Measurements from ENCODE around the gene ZMIZ1. TPM values are rescaled to one million over a fixed set of nuclear protein-coding genes. Genes with fewer than 3 reads are reported as not detected.

Gene ZMIZ1
- total RNA-seq, 1 donor from 2014 or later: 85.2 TPM

GRCh38 chr10:79143879-79144278, 75.1 kb downstream of the ZMIZ1 start:
- Mint-ChIP-seq H3K9me3 (ENCODE audit: low read depth) (no peaks in the 10 kb centered on the region), H3K4me3 (ENCODE audit: low read depth) (no peak overlapping the region), H3K36me3 (ENCODE audit: insufficient read depth) (peaks cover 21% of the 10 kb centered on the region), H3K27ac (no peak overlapping the region), H3K4me1 (ENCODE audit: low read depth) (peaks cover 34% of the 10 kb centered on the region), H3K27me3 (no peaks in the 10 kb centered on the region)
- TF ChIP-seq CTCF (IDR thresholded peaks at IDR 0.05; ENCODE audit: unreplicated experiment): no peak
- DNase-seq (ENCODE audit: low spot score, unreplicated experiment): no peak

GRCh38 chr10:79144351-79145173, 75.8 kb downstream of the ZMIZ1 start:
- no peak for DNase-seq (ENCODE audit: low spot score, unreplicated experiment)
- no peak overlapping the region for H3K4me3 Mint-ChIP-seq (ENCODE audit: low read depth)
- H3K9me3 Mint-ChIP-seq (ENCODE audit: low read depth): no peaks in the 10 kb centered on the region
- no peak for TF ChIP-seq CTCF (IDR thresholded peaks at IDR 0.05; ENCODE audit: unreplicated experiment)
- peaks cover 29% of the 10 kb centered on the region for H3K4me1 Mint-ChIP-seq (ENCODE audit: low read depth)
- peaks cover 21% of the 10 kb centered on the region for H3K36me3 Mint-ChIP-seq (ENCODE audit: insufficient read depth)
- H3K27me3 Mint-ChIP-seq: no peaks in the 10 kb centered on the region
- peak overlapping the region; percentile 54 for H3K27ac Mint-ChIP-seq

DNA sequence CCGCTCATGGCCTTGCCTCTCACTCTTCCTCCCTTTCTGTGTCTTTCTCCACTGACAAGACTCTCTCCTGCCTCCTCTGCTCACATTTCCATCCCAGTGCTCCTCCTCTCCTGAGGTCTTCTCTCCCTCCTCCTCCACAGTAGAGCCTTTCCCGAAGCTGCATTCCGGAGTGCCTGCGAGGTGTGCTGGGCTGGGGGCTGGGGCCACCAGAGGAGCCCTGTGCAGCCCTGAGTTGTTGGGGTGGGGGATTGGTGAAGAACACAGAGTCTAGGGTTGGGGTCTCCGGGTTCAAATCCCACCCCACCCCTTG, 76.4 kb downstream of the ZMIZ1 start:
- peak overlapping the region; percentile 72 for H3K27ac Mint-ChIP-seq
- TF ChIP-seq CTCF (IDR thresholded peaks at IDR 0.05; ENCODE audit: unreplicated experiment): no peak
- no peaks in the 10 kb centered on the region for H3K9me3 Mint-ChIP-seq (ENCODE audit: low read depth)
- no peaks in the 10 kb centered on the region for H3K27me3 Mint-ChIP-seq
- no peak for DNase-seq (ENCODE audit: low spot score, unreplicated experiment)
- H3K4me3 Mint-ChIP-seq (ENCODE audit: low read depth): no peak overlapping the region
- H3K36me3 Mint-ChIP-seq (ENCODE audit: insufficient read depth): peaks cover 19% of the 10 kb centered on the region
- peaks cover 29% of the 10 kb centered on the region for H3K4me1 Mint-ChIP-seq (ENCODE audit: low read depth)

DNA sequence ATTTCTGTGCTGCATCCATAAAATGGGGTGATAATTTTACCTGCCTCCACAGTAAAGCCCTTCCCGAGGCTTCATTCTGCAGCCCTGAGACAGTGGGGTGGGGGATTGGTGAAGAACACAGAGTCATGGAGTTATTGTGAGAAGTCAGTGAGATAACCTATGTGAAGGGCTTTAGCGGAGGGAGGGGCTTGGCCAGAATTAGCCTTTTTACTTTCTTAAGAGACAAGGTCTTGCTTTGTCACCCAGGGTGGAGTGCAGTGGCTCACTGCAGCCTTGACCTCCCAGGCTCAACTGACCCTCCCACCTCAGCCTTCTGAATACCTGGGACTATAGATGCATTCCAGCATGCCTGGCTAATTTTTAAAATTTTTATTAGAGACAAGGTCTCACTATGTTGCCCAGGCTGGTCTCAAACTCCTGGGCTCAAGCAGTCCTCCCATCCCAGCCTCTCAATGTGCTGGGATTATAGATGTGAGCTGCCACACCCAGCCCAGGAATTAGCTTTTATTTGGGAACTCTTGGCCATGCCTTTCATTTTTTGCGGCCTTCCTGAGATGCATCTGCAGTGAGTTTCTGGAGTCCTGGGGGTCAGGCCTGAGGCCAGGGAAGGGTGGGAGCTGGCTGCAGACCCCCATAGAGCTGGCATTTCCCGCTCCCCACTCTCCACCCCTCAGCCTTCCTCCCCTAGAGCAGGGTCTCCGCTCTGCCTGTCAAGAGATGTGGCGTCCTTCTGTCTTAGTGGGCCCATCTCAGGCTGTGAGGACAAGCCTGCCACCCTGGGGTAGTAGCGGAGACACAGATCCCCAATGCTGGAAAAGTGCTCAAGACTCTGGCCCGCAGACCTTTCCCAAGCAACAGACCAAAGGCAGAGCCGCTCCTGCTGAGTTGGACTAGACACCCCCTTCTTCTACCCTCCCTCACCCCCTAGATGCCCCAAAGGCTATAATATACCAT, 77.0 kb downstream of the ZMIZ1 start:
- Mint-ChIP-seq H3K4me3 (ENCODE audit: low read depth) (no peak overlapping the region), H3K9me3 (ENCODE audit: low read depth) (no peaks in the 10 kb centered on the region), H3K27me3 (no peaks in the 10 kb centered on the region), H3K36me3 (ENCODE audit: insufficient read depth) (peaks cover 16% of the 10 kb centered on the region), H3K27ac (peak overlapping the region; percentile 67), H3K4me1 (ENCODE audit: low read depth) (peaks cover 29% of the 10 kb centered on the region)
- no peak for DNase-seq (ENCODE audit: low spot score, unreplicated experiment)
- no peak for TF ChIP-seq CTCF (IDR thresholded peaks at IDR 0.05; ENCODE audit: unreplicated experiment)

DNA sequence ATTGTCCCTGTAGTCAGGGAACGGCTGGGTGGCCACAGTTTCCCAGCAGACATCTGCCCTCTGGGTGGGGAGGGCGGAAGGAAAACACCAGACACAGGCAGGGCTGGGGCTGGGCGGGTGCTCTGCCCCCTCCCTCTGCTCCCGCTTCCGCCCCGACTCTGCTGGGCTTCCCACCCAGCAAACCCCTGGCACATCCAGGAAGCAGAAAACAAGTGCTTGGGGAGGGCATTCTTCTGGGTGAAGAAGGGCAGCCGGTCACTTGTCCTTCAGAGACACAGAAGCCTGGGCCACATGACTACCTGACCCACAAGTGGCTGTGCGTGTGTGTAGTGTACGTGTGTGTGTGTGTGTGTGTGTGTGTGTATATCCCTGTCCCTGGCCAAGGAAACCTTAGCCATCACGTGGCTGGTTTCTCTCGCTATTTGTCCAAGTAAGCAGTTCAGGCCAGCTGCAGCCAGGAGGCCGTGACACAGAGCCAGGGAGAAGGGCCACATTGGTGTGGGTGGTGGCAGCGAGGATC, 77.9 kb downstream of the ZMIZ1 start:
- DNase-seq (ENCODE audit: low spot score, unreplicated experiment): no peak
- no peaks in the 10 kb centered on the region for H3K9me3 Mint-ChIP-seq (ENCODE audit: low read depth)
- H3K4me1 Mint-ChIP-seq (ENCODE audit: low read depth): peaks cover 23% of the 10 kb centered on the region
- H3K27ac Mint-ChIP-seq: peak overlapping the region; percentile 67
- no peak overlapping the region for H3K4me3 Mint-ChIP-seq (ENCODE audit: low read depth)
- peaks cover 11% of the 10 kb centered on the region for H3K36me3 Mint-ChIP-seq (ENCODE audit: insufficient read depth)
- no peak for TF ChIP-seq CTCF (IDR thresholded peaks at IDR 0.05; ENCODE audit: unreplicated experiment)
- no peaks in the 10 kb centered on the region for H3K27me3 Mint-ChIP-seq
